GM10847 (cell line): ENCODE measurements around the gene KAZN.

Source experiments
- POLR2A ChIP-seq: IDR thresholded peaks from 2 replicates; pipeline ENCODE4 v1.6.1; 2011; ENCODE audit not compliant: insufficient read length; ENCODE audit errors: extremely low read depth

The KAZN gene

GRCh38 chr1:15013767-15014166 lies 415.3 kb downstream of the KAZN start:
- no peak for TF ChIP-seq POLR2A

GRCh38 chr1:15014516-15014915 lies 416.0 kb downstream of the KAZN start:
- TF ChIP-seq POLR2A = no peak

GRCh38 chr1:15016001-15016400 lies 417.5 kb downstream of the KAZN start:
- TF ChIP-seq POLR2A = no peak

DNA sequence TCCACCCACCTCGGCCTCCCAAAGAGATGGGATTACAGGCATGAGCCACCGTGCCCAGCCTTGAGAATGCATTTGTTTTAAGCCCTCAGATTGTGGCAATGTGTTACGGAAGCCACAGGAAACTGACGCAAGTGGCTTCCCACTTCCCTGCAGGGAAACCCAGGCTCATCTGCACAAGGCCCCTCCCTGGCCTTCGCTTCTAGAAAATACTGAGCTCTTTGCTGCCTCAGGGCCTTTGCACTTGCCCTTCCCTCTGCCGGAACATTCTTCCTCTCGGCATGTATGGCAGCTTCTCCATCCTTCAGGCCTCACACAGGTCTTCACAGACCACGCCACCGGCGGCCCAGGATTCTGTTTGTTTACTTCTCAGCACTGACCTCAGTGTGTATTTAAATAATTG lies 418.0 kb downstream of the KAZN start:
- no peak for TF ChIP-seq POLR2A

- TF ChIP-seq POLR2A = no peak
These were observed 418.6 kb downstream of the KAZN start for GRCh38 chr1:15017120-15017519.

DNA sequence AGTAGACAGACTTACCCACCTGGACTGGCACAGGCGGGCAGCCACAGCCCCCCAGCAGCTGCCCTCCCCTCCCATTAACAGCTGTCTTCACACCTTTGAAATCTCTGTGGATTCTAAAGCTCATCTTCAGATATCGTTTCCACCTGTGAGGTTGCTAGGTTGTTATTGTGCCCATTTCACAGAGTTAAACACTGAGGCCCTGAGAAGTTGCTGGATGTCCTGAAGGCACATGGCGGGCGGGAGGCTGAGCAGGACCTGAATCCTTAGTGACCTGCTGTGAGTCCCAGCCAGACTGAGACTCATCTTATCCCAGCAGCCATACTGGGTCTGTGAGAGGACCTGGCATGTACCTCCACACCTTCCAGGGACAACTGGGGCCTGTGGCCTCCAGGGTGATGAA lies 420.3 kb downstream of the KAZN start:
- no peak for TF ChIP-seq POLR2A

- TF ChIP-seq POLR2A = no peak
These were observed 422.7 kb downstream of the KAZN start for GRCh38 chr1:15020943-15021745.

DNA sequence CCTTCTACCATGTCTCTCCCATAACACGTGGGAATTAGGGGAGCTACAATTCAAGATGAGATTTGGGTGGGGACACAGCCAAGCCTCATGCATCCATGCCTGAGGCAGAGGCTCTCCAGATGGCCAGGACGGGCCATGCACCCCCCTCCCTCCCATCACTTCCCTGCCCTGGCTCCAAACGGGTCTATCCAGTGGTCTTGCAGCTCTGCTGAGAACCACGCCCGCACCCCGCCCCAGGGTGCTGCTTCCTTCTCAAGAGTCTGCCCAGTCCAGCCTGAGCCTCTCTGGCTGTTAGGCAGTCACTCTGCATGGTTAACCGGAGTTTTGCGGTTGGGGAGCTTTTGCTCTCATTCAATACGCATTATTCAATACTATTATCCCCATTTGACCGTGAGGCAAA lies 423.6 kb downstream of the KAZN start:
- TF ChIP-seq POLR2A = no peak

GRCh38 chr1:15023205-15023604 lies 424.7 kb downstream of the KAZN start:
- TF ChIP-seq POLR2A = no peak

DNA sequence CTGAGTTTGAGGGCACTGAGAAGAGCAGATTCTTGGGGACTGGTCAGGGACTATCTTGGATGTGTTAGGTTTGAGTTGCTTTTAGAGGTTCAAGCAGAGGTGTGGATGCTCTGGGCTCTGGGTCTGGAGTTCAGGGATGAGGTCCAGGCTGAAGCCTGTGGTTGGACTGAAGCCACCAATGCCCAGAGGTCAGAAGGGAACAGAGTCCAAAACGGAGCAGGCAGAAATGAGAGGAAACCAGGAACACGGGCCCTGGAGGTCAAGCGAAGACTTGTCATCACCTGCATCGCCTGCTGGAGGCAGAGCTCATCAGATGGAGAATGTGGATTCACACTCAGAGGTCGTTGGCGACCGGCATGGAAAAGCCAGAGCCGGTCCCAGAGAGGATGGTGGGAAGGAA lies 425.5 kb downstream of the KAZN start:
- TF ChIP-seq POLR2A = no peak

DNA sequence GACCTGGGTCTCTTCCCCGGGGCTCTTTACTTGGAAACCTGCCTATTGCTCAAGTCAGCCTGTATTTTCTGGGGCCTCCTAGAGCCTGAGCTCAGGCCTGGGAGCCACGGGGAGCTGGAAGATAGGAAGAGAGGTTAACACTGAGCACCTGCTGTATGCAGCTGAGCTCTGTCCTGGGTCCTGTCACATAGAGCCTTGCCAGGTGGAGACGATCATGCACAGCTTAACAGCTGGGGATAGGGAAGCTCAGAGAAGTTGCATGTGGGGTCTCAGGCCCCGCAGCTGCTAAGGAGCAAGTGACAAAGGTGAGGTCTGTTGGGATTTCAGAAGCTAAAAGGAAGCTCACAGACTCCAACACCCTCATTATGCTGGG lies 427.6 kb downstream of the KAZN start:
- no peak for TF ChIP-seq POLR2A

DNA sequence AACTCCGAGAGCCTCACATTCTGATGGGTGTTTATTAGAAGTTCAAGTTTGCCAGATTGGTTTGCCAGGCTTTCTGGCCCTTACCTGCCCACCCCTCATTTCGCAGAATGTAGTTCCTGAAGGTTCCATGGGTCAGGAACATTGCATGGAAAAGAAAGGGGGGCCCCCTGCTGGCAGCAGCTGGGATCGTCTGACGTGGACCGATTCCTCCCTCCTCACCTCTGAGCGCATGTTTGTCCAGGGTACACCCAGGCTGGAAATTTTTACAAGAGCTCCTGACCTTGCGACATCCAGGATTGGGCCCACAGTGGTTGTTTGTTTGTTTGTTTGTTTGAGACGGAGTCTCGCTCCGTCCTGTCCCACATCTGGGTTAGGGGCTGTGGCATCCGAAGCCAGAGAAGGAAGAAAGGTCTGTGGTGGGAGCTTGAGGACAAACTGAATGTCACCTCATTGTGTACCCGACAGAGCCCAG lies 429.1 kb downstream of the KAZN start:
- no peak for TF ChIP-seq POLR2A

DNA sequence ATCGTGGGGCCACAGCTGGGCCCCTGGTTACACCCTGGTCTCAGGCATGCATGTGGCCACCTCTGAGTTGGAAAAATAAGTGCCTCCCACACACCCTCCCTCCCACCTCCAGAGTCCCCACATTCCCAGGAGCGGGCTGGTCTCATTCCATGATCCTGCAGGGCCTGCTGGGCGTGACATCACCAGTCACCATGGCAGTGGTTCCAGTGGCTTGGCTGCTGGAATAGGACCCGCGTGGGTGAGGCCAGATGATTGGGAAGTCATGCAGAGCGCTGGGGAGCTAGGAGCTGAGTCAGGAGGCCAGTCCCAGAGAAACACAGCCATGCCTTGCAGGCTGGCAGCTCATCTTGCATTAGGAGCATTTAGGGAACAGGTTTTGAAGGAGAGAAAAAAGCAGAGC lies 429.6 kb downstream of the KAZN start:
- TF ChIP-seq POLR2A = no peak

- no peak for TF ChIP-seq POLR2A
These were observed 430.1 kb downstream of the KAZN start for GRCh38 chr1:15028616-15029015.

DNA sequence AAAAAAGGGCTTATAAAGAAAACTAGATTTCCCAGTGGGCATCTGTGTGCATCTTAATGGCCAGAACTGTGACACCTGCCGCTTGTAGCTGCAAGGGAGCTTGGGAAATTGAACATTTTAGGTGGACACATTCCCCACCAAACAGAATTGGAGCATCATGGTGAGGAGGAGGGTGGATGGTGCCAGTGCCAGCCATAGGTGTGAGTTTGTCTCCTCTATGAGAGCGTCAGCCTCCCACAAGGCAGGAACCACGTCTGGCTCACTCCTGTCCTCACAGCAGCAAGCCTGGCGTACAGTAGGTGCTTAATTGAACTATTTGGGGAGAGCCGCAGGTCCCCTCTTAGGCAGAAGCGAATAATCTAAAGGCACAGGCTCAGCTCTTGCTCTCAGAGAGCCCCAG lies 430.6 kb downstream of the KAZN start:
- no peak for TF ChIP-seq POLR2A

- no peak for TF ChIP-seq POLR2A
These were observed 431.3 kb downstream of the KAZN start for GRCh38 chr1:15029786-15030185.
